Measurements from ENCODE around the gene CPS1. TPM values are rescaled to one million over a fixed set of nuclear protein-coding genes. Genes with fewer than 3 reads are reported as not detected.

Gene CPS1
- total RNA-seq, 1 experiment from 2014 or later: 14.2 TPM

GRCh38 chr2:210630873-210631560 is 74.6 kb downstream of the CPS1 start:
- peaks cover 3 to 9% of the 10 kb centered on the region in 2 experiments; a peak in 3 of 4 replicates for H3K4me1 Mint-ChIP-seq
- Histone ChIP-seq H4K91ac (ENCODE audit: insufficient read length, low read depth, low read length) (no peak overlapping the region), H3K9me3 (ENCODE audit: control insufficient read depth, low read depth, low read length) (no peaks in the 10 kb centered on the region), H3K4me2 (ENCODE audit: insufficient read depth, insufficient read length, low read length) (no peak overlapping the region), H3K18ac (ENCODE audit: insufficient read length, low read depth, low read length) (no peak overlapping the region), H4K8ac (replicated peaks; ENCODE audit: insufficient read length, low read depth, low read length) (no peak overlapping the region), H3K9ac (ENCODE audit: extremely low read depth, insufficient read length, low read length) (no peak overlapping the region), H3K27ac (ENCODE audit: insufficient read length, low read depth, low read length) (no peak overlapping the region), H3K23ac (ENCODE audit: insufficient read length, low read depth, low read length) (no peak overlapping the region), H2BK120ac (ENCODE audit: low read depth, low read length, poor library complexity, severe bottlenecking) (no peak overlapping the region), H4K5ac (ENCODE audit: insufficient read length, low read depth, low read length) (no peak overlapping the region), H3K4ac (ENCODE audit: low read depth, low read length) (no peak overlapping the region), H3K79me2 (ENCODE audit: insufficient read depth, low read length) (no peaks in the 10 kb centered on the region), H3K79me1 (ENCODE audit: insufficient read depth, low read depth, low read length, poor library complexity, severe bottlenecking) (no peaks in the 10 kb centered on the region), H3T11ph (ENCODE audit: low read length) (no peak overlapping the region), H3K56ac (ENCODE audit: insufficient read length, low read depth, low read length) (no peak overlapping the region), H2BK20ac (ENCODE audit: low read depth, low read length, poor library complexity, severe bottlenecking) (no peak overlapping the region), H4K20me1 (ENCODE audit: control insufficient read depth, insufficient read depth, insufficient read length) (no peaks in the 10 kb centered on the region), H2BK5ac (ENCODE audit: insufficient read length, low read length) (no peak overlapping the region), H2BK12ac (ENCODE audit: insufficient read length, low read depth, low read length) (no peak overlapping the region), H2AFZ (ENCODE audit: low read length) (no peak overlapping the region), H3K23me2 (ENCODE audit: insufficient read length, low read depth, low read length, poor library complexity, severe bottlenecking) (no peaks in the 10 kb centered on the region), H3K4me1 (ENCODE audit: insufficient read depth, low read length) (no peaks in the 10 kb centered on the region), H2AK5ac (ENCODE audit: insufficient read length, low read length) (no peak overlapping the region), H2BK15ac (ENCODE audit: low read depth, low read length) (no peak overlapping the region), H3K27me3 (ENCODE audit: insufficient read depth, low read length) (no peaks in the 10 kb centered on the region), H3K14ac (ENCODE audit: insufficient read depth, low read length) (no peak overlapping the region)
- H3K36me3 Mint-ChIP-seq (ENCODE audit: insufficient read depth in 1 of 3, low read depth in 3 of 3): peaks cover 0 to 7% (median 0%) of the 10 kb centered on the region in 3 experiments; a peak in 1 of 7 replicates
- H3K4me3 Mint-ChIP-seq: no peak overlapping the region
- no CpG with 5 or more reads among the region's 5 CpGs for WGBS (ENCODE audit: extremely low coverage, insufficient read length, low lambda C conversion rate)
- TF ChIP-seq CTCF (conservative IDR thresholded peaks at IDR 0.05): no peak
- no peaks in the 10 kb centered on the region for H3K9me3 Mint-ChIP-seq
- H3K27ac Mint-ChIP-seq: no peak overlapping the region; a peak in 1 of 7 replicates
- no peak for DNase-seq
- no peaks in the 10 kb centered on the region; the same call in 1 of the 2 replicates for H3K27me3 Mint-ChIP-seq (ENCODE audit: low read depth)

Measured in H9 (cell line).